HG02763 (cell line): ENCODE measurements around the gene ATP2C1.

ENCODE experiments used
- ATAC-seq: cut with Tn5 transposase; IDR thresholded peaks from one replicate; pipeline ENCODE4 v1.9.1; 2021; ENCODE audit warnings: mild to moderate bottlenecking, moderate library complexity; ENCODE audit not compliant: unreplicated experiment

ATP2C1 gene

DNA sequence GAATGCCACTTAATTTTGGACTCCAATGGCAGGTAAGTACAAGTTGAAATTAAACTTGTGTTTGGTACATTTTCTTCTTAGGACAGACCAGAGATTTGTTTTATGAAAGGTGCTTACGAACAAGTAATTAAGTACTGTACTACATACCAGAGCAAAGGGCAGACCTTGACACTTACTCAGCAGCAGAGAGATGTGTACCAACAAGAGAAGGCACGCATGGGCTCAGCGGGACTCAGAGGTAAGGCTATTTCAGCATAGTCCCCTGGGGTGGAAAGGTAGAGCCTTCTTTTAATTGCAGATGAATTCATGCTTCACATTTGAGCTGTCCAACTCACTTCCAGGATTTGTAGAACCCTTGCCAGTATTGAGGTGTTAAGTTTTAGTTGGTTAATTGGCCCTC lies 81.4 kb downstream of the ATP2C1 start:
- no peak for ATAC-seq

GRCh38 chr3:130976706-130977105 lies 82.8 kb downstream of the ATP2C1 start:
- no peak for ATAC-seq

DNA sequence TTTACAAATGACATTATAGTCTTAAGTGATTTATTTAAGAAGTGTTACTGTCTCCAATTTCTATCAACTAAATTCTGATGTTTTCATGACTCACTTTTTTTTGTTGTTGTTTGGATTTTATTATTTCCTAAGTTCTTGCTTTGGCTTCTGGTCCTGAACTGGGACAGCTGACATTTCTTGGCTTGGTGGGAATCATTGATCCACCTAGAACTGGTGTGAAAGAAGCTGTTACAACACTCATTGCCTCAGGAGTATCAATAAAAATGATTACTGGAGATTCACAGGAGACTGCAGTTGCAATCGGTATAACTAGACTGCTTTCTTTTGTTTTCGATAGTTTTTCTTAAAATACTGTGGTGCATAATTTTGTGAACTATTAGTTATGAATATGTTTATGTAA lies 85.2 kb downstream of the ATP2C1 start:
- no peak for ATAC-seq

DNA sequence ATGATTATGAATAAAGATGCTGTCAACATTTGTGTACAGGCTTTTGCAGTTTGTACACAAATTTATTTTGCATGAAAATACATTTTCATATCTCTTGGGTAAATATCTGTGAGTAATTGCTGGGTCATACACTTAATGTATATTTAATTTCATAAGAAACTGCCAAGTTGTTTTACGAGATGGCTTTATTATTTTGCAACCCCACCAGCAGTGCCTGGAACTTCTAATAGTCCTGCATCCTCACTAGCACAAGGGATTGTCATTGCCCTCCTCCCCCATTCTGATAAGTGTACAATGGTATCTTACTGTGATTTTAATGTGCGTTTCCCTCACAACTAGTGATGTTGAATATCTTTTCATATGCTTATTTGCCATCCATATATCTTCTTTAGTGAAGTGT lies 87.6 kb downstream of the ATP2C1 start:
- no peak for ATAC-seq

DNA sequence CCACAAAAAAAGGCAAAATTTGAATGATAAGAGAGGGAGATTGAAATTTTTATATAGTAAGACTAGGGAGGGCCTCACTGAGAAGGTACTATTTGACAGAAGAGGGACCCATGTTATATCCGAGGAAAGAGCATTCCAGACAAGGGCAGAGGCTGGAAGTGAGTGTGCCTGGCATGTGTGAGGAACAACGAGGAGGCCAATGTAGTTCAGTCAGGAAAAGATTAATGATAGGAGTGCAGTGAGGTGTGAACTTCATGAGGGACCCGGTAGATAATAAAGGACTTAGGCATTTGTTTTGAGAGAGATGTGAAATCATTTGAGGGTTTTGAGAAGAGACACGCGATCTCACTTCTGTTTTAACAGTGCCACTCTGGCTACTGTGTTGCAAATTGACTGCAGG lies 96.4 kb downstream of the ATP2C1 start:
- ATAC-seq: no peak

DNA sequence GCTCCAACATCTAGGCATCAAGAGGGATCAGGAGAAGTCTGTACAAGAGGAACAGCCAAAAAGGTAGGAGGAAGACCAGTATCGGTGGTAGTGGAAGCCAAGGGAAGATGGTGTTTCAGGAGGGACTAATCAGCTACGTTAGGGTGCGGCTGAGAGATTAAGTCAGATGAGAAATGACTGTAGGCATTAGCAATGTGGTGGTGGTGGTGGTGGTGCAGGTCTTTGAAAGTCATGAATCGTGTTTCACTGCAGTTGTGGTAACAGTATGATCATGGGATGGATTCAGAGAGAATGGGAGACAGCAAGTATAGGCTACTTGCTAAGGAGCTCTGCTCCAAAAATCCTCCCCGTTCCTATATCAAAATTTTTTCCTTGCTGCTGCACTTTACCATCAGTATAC lies 97.2 kb downstream of the ATP2C1 start:
- no peak for ATAC-seq

DNA sequence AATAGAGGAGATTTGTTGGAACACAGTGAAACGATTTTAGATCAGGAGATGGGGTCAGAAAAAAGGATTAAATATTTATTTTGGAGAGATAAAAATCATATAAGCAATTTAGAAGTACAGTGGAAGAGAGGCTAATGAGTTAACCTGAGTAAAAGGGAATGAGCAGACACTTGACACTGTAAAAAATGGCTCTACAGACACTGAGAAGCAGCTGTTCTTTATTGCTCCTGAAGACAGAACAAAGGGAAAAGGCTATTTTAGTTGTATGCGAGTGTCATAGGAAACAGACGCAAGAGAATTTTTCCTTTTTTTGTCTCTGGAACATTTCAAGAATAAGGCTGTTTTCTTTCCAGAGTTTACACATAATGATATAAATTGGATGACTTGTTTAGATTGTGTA lies 98.5 kb downstream of the ATP2C1 start:
- no peak for ATAC-seq

- ATAC-seq: no peak
Measured at GRCh38 chr3:130997289-130997688, 103.4 kb downstream of the ATP2C1 start.

DNA sequence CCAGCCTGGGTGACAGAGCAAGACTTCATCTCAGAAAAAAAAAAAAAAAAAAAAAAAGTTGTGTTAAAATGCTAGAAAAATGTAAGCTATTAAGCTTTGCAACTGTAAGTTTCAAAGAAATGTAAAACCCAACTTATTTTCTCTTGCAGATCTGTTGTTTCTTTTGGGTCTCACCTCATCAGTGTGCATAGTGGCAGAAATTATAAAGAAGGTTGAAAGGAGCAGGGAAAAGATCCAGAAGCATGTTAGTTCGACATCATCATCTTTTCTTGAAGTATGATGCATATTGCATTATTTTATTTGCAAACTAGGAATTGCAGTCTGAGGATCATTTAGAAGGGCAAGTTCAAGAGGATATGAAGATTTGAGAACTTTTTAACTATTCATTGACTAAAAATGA lies 107.2 kb downstream of the ATP2C1 start:
- no peak for ATAC-seq

- ATAC-seq: no peak
Measured at GRCh38 chr3:131004603-131005002, 110.7 kb downstream of the ATP2C1 start.

GRCh38 chr3:131007256-131007655 lies 113.4 kb downstream of the ATP2C1 start:
- ATAC-seq: no peak

GRCh38 chr3:131007782-131008181 lies 113.9 kb downstream of the ATP2C1 start:
- ATAC-seq: no peak

GRCh38 chr3:131008326-131008725 lies 114.4 kb downstream of the ATP2C1 start:
- no peak for ATAC-seq

- ATAC-seq: no peak
Measured at GRCh38 chr3:131009698-131010097, 115.8 kb downstream of the ATP2C1 start.

- no peak for ATAC-seq
Measured at GRCh38 chr3:131018970-131019369, 125.1 kb downstream of the ATP2C1 start.

GRCh38 chr3:131020122-131020693 lies 126.3 kb downstream of the ATP2C1 start:
- no peak for ATAC-seq

DNA sequence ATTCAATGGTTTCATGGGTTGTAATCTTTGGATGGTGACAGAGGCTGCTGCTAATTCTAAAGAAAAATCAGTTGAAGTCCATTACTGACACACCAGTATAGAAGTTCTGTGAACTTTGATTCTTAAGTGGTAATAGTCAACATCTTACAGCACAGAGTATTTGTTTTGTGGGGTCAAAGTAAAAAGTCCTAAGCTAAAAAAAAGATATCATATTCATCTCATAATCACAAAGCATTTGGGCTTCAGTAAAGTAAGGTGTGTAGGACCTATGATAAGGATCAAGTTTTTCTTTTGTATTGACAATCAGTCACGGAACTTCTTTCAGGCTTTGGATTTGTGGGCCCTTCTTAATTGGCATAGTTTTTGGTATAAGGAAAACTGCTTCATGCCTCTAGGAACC lies 131.7 kb downstream of the ATP2C1 start:
- no peak for ATAC-seq

DNA sequence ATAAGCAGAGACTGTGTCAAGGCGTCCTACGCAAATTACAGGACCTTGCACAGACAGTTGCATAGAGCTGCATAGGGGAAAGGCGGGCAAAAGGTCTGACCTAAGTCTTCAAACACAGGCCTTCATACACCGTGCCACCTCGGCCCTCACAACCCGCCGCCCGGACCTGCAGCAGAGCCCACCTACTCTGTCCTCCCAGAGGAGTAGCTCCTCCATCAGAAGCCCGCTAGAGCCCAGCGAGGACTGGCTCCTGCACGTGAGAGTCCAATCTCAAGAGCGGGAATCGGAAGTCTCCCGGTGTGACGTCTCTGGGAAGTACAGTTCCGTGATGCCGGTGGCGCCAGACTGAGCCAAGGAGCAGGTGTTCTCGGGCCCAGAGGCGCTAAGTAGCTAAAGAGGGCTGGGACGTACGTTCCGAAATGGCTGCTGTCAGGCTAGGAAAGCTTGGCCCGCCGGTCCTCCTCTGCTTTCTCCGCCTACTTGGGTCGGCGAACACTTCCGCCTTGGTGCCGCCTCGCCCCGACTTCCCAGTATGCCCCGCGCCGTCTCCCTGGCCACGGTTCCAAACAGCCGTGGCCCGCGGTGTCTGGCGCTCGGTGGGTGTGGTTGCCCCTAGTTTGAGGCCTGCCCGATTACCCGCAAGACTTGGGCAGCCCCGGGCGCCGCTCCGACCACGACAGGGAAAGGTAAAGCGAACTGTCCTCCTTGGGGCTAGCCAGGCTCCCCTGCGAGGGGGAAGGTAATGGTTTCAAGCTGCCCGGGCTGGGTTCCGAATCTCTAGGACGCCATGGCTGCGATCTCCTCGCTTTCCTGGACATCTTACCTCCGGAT lies 132.7 kb downstream of the ATP2C1 start, which contains the start of the genes ASTE1 and NEK11:
TSS of gene ASTE1 (minus strand) at position 505 of the 831 bp plus-strand sequence. CDS start 1,519 bp downstream, outside the sequence.
TSS of gene NEK11 (plus strand) at position 557 of the 831 bp plus-strand sequence. CDS start 2,832 bp downstream, outside the sequence.
- peak; percentile 99 for ATAC-seq

GRCh38 chr3:131028844-131029243 lies 135.0 kb downstream of the ATP2C1 start:
- ATAC-seq: no peak

DNA sequence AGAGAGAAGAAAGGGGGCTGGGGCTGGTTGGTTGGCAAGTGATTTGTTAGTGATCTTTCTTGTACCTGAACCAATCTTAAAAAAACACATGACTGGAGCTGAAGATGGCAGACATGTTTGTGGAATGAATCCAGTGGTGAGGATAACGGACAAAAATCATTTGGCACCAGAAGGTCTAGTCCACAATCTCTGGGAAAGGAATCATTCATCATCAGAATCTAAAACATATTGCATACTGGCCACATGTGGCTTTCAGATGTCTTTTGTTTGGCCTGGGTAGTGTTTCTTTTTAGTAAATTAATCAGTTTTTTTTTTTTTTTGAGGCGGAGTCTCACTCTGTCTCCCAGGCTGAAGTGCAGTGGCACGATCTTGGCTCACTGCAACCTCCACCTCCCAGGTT lies 137.8 kb downstream of the ATP2C1 start:
- no peak for ATAC-seq

DNA sequence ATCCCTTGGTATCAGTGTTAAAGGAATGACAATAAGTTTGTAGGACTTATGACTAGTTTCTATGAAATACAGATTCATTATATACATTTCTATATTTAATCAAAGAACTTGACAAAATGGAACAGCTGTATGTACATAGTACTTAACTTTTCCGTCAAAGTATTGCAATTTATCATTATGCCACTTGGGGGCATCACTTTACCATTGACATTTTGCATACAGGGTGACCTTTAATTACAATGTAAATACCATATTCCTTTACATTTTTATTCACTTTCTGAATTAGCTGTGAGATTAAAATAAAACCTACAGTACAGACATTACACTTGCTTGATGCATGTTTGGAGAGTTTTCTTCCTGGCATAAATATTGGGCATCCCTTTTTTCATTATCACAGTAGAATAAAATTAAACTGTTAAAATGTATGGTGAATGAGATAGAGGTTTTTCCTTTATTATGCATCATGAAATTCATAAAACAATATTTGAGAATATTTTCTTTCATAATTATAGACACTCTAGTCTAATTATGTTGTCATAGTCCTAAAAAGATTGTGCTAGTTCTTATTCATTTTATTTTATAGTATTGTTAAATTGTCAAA lies 139.7 kb downstream of the ATP2C1 start:
- ATAC-seq: no peak
